ENCODE data around the gene CALHM2. TPM values are rescaled to one million over a fixed set of nuclear protein-coding genes. Genes with fewer than 3 reads are reported as not detected.
A peak's percentile ranks its signal among the peaks of the same experiment; 100 is the strongest.

The CALHM2 gene
- total and polyA plus RNA-seq, 2 donors (not counting 1 experiment from before 2014, with no cell fraction given): 16.3 to 42.8 TPM

DNA sequence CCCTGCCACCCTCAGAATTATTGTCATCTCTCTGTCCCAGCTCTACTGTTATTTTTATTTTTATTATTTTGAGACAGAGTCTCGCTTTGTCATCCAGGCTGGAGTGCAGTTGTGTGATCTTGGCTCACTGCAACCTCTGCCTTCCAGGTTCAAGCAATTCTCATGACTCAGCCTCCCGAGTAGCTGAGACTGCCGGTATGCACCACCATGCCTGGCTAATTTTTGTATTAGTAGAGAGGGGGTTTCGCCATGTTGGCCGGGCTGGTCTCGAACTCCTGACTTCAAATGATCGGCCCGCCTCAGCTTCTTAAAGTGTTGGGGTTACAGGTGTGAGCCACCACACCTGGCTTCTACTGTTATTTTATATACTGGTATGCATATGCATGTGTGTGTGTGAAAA, 11.0 kb downstream of the CALHM2 start:
- no peaks in the 10 kb centered on the region for H3K9me3 Mint-ChIP-seq (ENCODE audit: insufficient read depth)
- H3K4me3 ChIP-seq (ENCODE audit: control extremely low read depth in 1 of 5, extremely low read depth in 1 of 5, insufficient read depth in 1 of 5, low read depth in 2 of 5, low read length in 4 of 5): no peak overlapping the region
- H3K4me1 ChIP-seq (ENCODE audit: control insufficient read depth in 2 of 2, insufficient read depth in 2 of 2, low read length in 2 of 2): no peaks in the 10 kb centered on the region
- H2AFZ ChIP-seq (ENCODE audit: insufficient read depth, low read depth, low read length, poor library complexity, severe bottlenecking): no peak overlapping the region
- no peaks in the 10 kb centered on the region for H3K27me3 ChIP-seq (replicated peaks in 1 of 4; ENCODE audit: control extremely low read depth in 1 of 4, control insufficient read depth in 3 of 4, insufficient read depth in 4 of 4, low read length in 3 of 4)
- H3K4me1 Mint-ChIP-seq: no peaks in the 10 kb centered on the region
- CTCF ChIA-PET: interaction anchor here (1.0 to 1.4 kb wide), 3 partner anchors 12 to 45 kb away, joined by 3 to 4 read pairs (median 3); no protein-coding TSS in a partner anchor
- no peak overlapping the region for H3K4me2 ChIP-seq (replicated peaks; ENCODE audit: low read depth, low read length, poor library complexity, severe bottlenecking)
- no peak overlapping the region for H3K27ac ChIP-seq (ENCODE audit: low read length in 2 of 2)
- no peaks in the 10 kb centered on the region for H4K20me1 ChIP-seq (ENCODE audit: control insufficient read depth, insufficient read depth, low read length, poor library complexity, severe bottlenecking)
- 100% methylated on average over 7 of the region's 8 CpGs for WGBS (ENCODE audit: insufficient coverage)
- H3K36me3 ChIP-seq (replicated peaks in 1 of 2; ENCODE audit: control extremely low read depth in 1 of 2, control insufficient read depth in 1 of 2, extremely low read depth in 1 of 2, insufficient read depth in 2 of 2, low read length in 1 of 2): peaks cover 0 to 92% of the 10 kb centered on the region in 2 experiments
- H3K9ac ChIP-seq (ENCODE audit: low read length): no peak overlapping the region
- no peak overlapping the region for H3K4me3 Mint-ChIP-seq
- POLR2A ChIA-PET: no interaction called here
- H3K79me2 ChIP-seq (ENCODE audit: control insufficient read depth, insufficient read depth, low read length): no peaks in the 10 kb centered on the region
- TF ChIP-seq EZH2 (IDR thresholded peaks at IDR 0.05; ENCODE audit: borderline replicate concordance, insufficient read depth, low read depth, low read length, poor library complexity, severe bottlenecking) (no peak), CTCF (IDR thresholded peaks at IDR 0.05) (no peak)
- intact Hi-C loops (cut with micrococcal nuclease): no loop called here
- no peaks in the 10 kb centered on the region for H3K9me3 ChIP-seq (ENCODE audit: control extremely low read depth in 1 of 3, control insufficient read depth in 2 of 3, insufficient read depth in 1 of 3, low read length in 2 of 3)
- DNase-seq: no peak
- no peak for ATAC-seq (ENCODE audit: low read depth)
- H3K27ac Mint-ChIP-seq: no peak overlapping the region
- no peaks in the 10 kb centered on the region for H3K27me3 Mint-ChIP-seq

GRCh38 chr10:103440416-103440815, 11.8 kb downstream of the CALHM2 start:
- Mint-ChIP-seq H3K27me3 (no peaks in the 10 kb centered on the region), H3K9me3 (ENCODE audit: insufficient read depth) (no peaks in the 10 kb centered on the region), H3K4me3 (no peak overlapping the region), H3K27ac (peak overlapping the region; percentile 16), H3K4me1 (no peaks in the 10 kb centered on the region)
- intact Hi-C loops (cut with micrococcal nuclease): no loop called here
- Histone ChIP-seq H3K4me3 (ENCODE audit: control extremely low read depth in 1 of 5, extremely low read depth in 1 of 5, insufficient read depth in 1 of 5, low read depth in 2 of 5, low read length in 4 of 5) (no peak overlapping the region), H3K9me3 (ENCODE audit: control extremely low read depth in 1 of 3, control insufficient read depth in 2 of 3, insufficient read depth in 1 of 3, low read length in 2 of 3) (no peaks in the 10 kb centered on the region), H3K79me2 (ENCODE audit: control insufficient read depth, insufficient read depth, low read length) (no peaks in the 10 kb centered on the region), H3K27ac (ENCODE audit: low read length in 2 of 2) (no peak overlapping the region), H3K4me2 (replicated peaks; ENCODE audit: low read depth, low read length, poor library complexity, severe bottlenecking) (no peak overlapping the region), H2AFZ (ENCODE audit: insufficient read depth, low read depth, low read length, poor library complexity, severe bottlenecking) (no peak overlapping the region), H3K4me1 (ENCODE audit: control insufficient read depth in 2 of 2, insufficient read depth in 2 of 2, low read length in 2 of 2) (no peaks in the 10 kb centered on the region), H3K27me3 (replicated peaks in 1 of 4; ENCODE audit: control extremely low read depth in 1 of 4, control insufficient read depth in 3 of 4, insufficient read depth in 4 of 4, low read length in 3 of 4) (no peaks in the 10 kb centered on the region), H3K36me3 (replicated peaks in 1 of 2; ENCODE audit: control extremely low read depth in 1 of 2, control insufficient read depth in 1 of 2, extremely low read depth in 1 of 2, insufficient read depth in 2 of 2, low read length in 1 of 2) (peaks cover 0 to 86% of the 10 kb centered on the region in 2 experiments), H3K9ac (ENCODE audit: low read length) (no peak overlapping the region), H4K20me1 (ENCODE audit: control insufficient read depth, insufficient read depth, low read length, poor library complexity, severe bottlenecking) (no peaks in the 10 kb centered on the region)
- DNase-seq: no peak
- ATAC-seq (ENCODE audit: low read depth): no peak
- ChIA-PET CTCF (interaction anchor here (1.3 to 1.4 kb wide), 2 partner anchors 24 to 45 kb away, joined by 3 to 4 read pairs; no protein-coding TSS in a partner anchor), POLR2A (no interaction called here)
- WGBS (ENCODE audit: insufficient coverage): 97% methylated on average over 13 of the region's 14 CpGs
- no peak for TF ChIP-seq CTCF (IDR thresholded peaks at IDR 0.05)
- no peak for TF ChIP-seq EZH2 (IDR thresholded peaks at IDR 0.05; ENCODE audit: borderline replicate concordance, insufficient read depth, low read depth, low read length, poor library complexity, severe bottlenecking)

Measured in B cell (primary cell).